ENCODE measurements around the gene CPSF4L. TPM values are rescaled to one million over a fixed set of nuclear protein-coding genes. Genes with fewer than 3 reads are reported as not detected.

CPSF4L gene
- total and polyA plus RNA-seq, 11 donors = not detected

GRCh38 chr17:73289549-73290254 lies 28.0 kb upstream of the CPSF4L start:
- Histone ChIP-seq H3K4me3 (peak overlapping the region in 1 of 12 donors; percentile 5), H3K36me3 (peaks cover 0 to 20% (median 17%) of the 10 kb centered on the region in 9 donors), H3K27me3 (no peaks in the 10 kb centered on the region), H3K27ac (peak overlapping the region; percentile 83 to 99 (median 95)), H3K4me1 (peaks cover 29 to 100% (median 95%) of the 10 kb centered on the region in 12 donors), H3K9me3 (no peaks in the 10 kb centered on the region)
- TF ChIP-seq, protein P1, sequence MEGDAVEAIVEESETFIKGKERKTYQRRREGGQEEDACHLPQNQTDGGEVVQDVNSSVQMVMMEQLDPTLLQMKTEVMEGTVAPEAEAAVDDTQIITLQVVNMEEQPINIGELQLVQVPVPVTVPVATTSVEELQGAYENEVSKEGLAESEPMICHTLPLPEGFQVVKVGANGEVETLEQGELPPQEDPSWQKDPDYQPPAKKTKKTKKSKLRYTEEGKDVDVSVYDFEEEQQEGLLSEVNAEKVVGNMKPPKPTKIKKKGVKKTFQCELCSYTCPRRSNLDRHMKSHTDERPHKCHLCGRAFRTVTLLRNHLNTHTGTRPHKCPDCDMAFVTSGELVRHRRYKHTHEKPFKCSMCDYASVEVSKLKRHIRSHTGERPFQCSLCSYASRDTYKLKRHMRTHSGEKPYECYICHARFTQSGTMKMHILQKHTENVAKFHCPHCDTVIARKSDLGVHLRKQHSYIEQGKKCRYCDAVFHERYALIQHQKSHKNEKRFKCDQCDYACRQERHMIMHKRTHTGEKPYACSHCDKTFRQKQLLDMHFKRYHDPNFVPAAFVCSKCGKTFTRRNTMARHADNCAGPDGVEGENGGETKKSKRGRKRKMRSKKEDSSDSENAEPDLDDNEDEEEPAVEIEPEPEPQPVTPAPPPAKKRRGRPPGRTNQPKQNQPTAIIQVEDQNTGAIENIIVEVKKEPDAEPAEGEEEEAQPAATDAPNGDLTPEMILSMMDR (IDR thresholded peaks at IDR 0.05) = no peak
- no peak for TF ChIP-seq POLR2A (IDR thresholded peaks at IDR 0.05)
- 47 to 69% (median 50%) methylated on average over 7 of the region's 7 CpGs for WGBS, 4 donors
- no peak for DNase-seq
- intact Hi-C loops (cut with DNase I) = no loop called here
- no peak for ATAC-seq

DNA sequence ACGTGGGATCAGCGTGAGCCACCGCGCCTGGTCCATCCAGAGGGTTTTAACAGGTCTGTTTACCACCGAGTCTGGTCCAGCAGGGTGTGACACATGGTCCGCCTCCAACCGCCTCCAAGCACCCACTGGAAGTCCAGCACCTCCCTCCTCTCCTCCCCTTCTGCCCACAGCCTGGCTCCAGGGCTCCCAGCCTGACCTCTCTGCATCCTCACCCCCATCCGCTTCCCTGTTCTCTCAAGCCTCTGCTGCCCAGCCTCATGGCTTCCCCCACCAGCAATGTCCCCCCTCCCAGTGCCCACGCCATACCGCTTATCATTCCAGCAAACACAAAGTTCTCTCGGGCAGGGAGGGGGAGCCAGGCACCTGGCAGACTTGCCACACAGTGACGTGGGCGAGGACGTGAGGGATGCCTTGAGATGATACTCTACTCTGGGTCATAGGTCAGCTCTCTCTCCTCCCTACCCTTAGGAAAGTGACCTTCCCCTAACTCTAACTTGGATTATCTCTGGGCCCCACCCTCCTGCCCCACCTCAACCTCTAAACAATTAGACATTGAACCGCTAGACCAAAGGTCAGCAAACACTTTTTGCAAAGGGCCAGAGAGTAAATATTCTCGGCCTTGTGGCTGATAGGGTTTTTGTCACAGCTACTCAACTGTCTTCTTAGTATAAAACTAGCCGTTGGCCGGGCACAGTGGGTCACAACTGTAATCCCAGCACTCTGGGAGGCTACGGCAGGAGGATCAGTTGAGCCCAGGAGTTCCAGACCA lies 27.0 kb upstream of the CPSF4L start:
- H3K27ac ChIP-seq = peak overlapping the region; percentile 83 to 99 (median 95)
- H3K4me1 ChIP-seq = peaks cover 26 to 99% (median 88%) of the 10 kb centered on the region in 12 donors
- DNase-seq (peak; percentile 64 to 89 (median 81)), ATAC-seq (peak; percentile 39 to 80 (median 64))
- TF ChIP-seq, protein P1 (IDR thresholded peaks at IDR 0.05) = no peak
- no peak for TF ChIP-seq POLR2A (IDR thresholded peaks at IDR 0.05)
- H3K4me3 ChIP-seq = peak overlapping the region in 1 of 12 donors; percentile 5
- H3K36me3 ChIP-seq = peaks cover 0 to 26% (median 25%) of the 10 kb centered on the region in 9 donors
- intact Hi-C loops (cut with DNase I) = no loop called here
- H3K27me3 ChIP-seq = no peaks in the 10 kb centered on the region
- WGBS, 4 donors = 34 to 50% (median 41%) methylated on average over 19 of the region's 19 CpGs
- no peaks in the 10 kb centered on the region for H3K9me3 ChIP-seq

GRCh38 chr17:73286863-73287296 lies 25.2 kb upstream of the CPSF4L start:
- Histone ChIP-seq H3K27ac (peak overlapping the region in 11 of 12 donors; percentile 4 to 96 (median 34)), H3K4me3 (no peak overlapping the region), H3K27me3 (no peaks in the 10 kb centered on the region), H3K9me3 (no peaks in the 10 kb centered on the region), H3K4me1 (peaks cover 21 to 93% (median 74%) of the 10 kb centered on the region in 12 donors), H3K36me3 (peaks cover 0 to 33% (median 26%) of the 10 kb centered on the region in 9 donors)
- WGBS, 4 donors = 41 to 68% (median 52%) methylated on average over 5 to 8 of the region's 8 CpGs
- intact Hi-C loops (cut with DNase I) = no loop called here
- TF ChIP-seq, protein P1 (IDR thresholded peaks at IDR 0.05) = no peak
- no peak for TF ChIP-seq POLR2A (IDR thresholded peaks at IDR 0.05)
- peak in 1 of 5 donors; percentile 59 for DNase-seq
- no peak for ATAC-seq

Data from heart left ventricle (tissue), 16 donors.